HepG2 (cell line): ENCODE results near the gene CACNA1C. TPM values are rescaled to one million over a fixed set of nuclear protein-coding genes. Genes with fewer than 3 reads are reported as not detected.

Source experiments
- ATAC-seq: fragments of 200-7000 bp; cut with Tn5 transposase; 3 replicates; pipeline ENCODE4 v1.9.1; 2020; ENCODE audit warnings: mild to moderate bottlenecking, moderate library complexity
- BruUV-seq: library from RNA; stranded (reverse); fragments of 400-500 nt; replicated peaks from 2 replicates; lab custom pipeline; 2021; lab: Mats Ljungman, UMichigan
- CTCF ChIA-PET: fragments of 300-600 bp; formaldehyde crosslinking; extraction: SDS; loops from one replicate; lab custom pipeline; 2021; ENCODE audit warnings: low total read pairs, inconsistent platforms, low intra/inter-chr PET ratio; lab: Yijun Ruan, JAX
- POLR2A ChIA-PET: fragments of 350-600 bp; sonication (Branson Sonifier 250); formaldehyde crosslinking; loops from one replicate; lab custom pipeline; 2020; ENCODE audit warnings: antibody characterized with exemption, inconsistent platforms; lab: Yijun Ruan, JAX
- DNase-seq: peaks from one replicate; pipeline ENCODE4 v3.0.0-alpha.2; 2015; ENCODE audit warnings: low spot score
- FAIRE-seq: peaks from 3 replicates; lab custom pipeline; 2011; peaks lifted over from hg19 to GRCh38; lab: Jason Lieb, UNC
- H2AFZ ChIP-seq: one replicate; pipeline ENCODE4 v1.6.1; 2011; ENCODE audit warnings: low read length, inconsistent platforms
- H3K27ac ChIP-seq: fragments of 300-600 bp; 3 replicates; pipeline ENCODE4 v1.8.0; 2011; ENCODE audit warnings: mixed run types, mild to moderate bottlenecking, mixed read lengths, low read length, inconsistent platforms; ENCODE audit not compliant: insufficient read depth; ENCODE audit errors: extremely low read length
- H3K27me3 ChIP-seq, 2 experiments: fragments of 200-600 bp in 1 of 2; 2 replicates in 1 of 2; 3 replicates in 1 of 2; pipeline versions ENCODE4 v1.6.0 to v1.8.0; 2011; ENCODE audit warnings: low read length in 2 of 2, mild to moderate bottlenecking in 2 of 2, moderate library complexity in 2 of 2, inconsistent platforms in 1 of 2; ENCODE audit not compliant: insufficient read depth in 2 of 2, control insufficient read depth in 1 of 2
- H3K36me3 ChIP-seq, 2 experiments: fragments of 200-600 bp in 1 of 2; replicated peaks in 1 of 2; 2 replicates in 1 of 2; 3 replicates in 1 of 2; pipeline versions ENCODE4 v1.5.1 to v1.8.0; 2011; ENCODE audit warnings: low read length in 2 of 2, inconsistent platforms in 1 of 2; ENCODE audit not compliant: insufficient read depth in 2 of 2, control insufficient read depth in 1 of 2
- H3K4me1 ChIP-seq: 2 replicates; pipeline ENCODE4 v1.5.1; 2012; ENCODE audit warnings: low read length, inconsistent platforms; ENCODE audit not compliant: insufficient read depth
- H3K4me2 ChIP-seq: 2 replicates; pipeline ENCODE4 v1.6.0; 2011; ENCODE audit warnings: low read depth, low read length, inconsistent platforms
- H3K4me3 ChIP-seq, 3 experiments: fragments of 200-600 bp in 1 of 3; sonication (generic), shearing (Covaris generic) in 1 of 3; replicated peaks in 1 of 3; 2 replicates each; pipeline ENCODE4 v1.5.1; 2011 to 2016; ENCODE audit warnings: low read length in 3 of 3, inconsistent platforms in 2 of 3, low read depth in 2 of 3, mild to moderate bottlenecking in 2 of 3, control low read depth in 1 of 3, mixed read lengths in 1 of 3; ENCODE audit not compliant: insufficient read depth in 1 of 3
- H3K79me2 ChIP-seq: one replicate; pipeline ENCODE4 v1.6.1; 2011; ENCODE audit warnings: low read length, inconsistent platforms; ENCODE audit not compliant: insufficient read depth
- H3K9ac ChIP-seq: 2 replicates; pipeline ENCODE4 v1.6.0; 2011; ENCODE audit warnings: mild to moderate bottlenecking, low read depth, low read length, inconsistent platforms; ENCODE audit not compliant: insufficient read depth
- H3K9me3 ChIP-seq: 2 replicates; pipeline ENCODE4 v1.5.1; 2012; ENCODE audit warnings: mild to moderate bottlenecking, low read length
- H4K20me1 ChIP-seq: 2 replicates; pipeline ENCODE4 v1.6.0; 2011; ENCODE audit warnings: inconsistent platforms, mild to moderate bottlenecking, low read length, moderate library complexity; ENCODE audit not compliant: insufficient read depth
- ARNTL ChIP-seq: sonication (generic); formaldehyde crosslinking; IDR thresholded peaks from 2 replicates; pipeline ENCODE4 v1.4.0; 2020; ENCODE audit warnings: mild to moderate bottlenecking, missing genetic modification reagents
- BATF2 ChIP-seq: sonication (generic); formaldehyde crosslinking; IDR thresholded peaks from 2 replicates; pipeline ENCODE4 v1.8.0; 2022; ENCODE audit warnings: mild to moderate bottlenecking, missing genetic modification reagents, moderate library complexity
- CBX1 ChIP-seq: IDR thresholded peaks from one replicate; pipeline ENCODE4 v1.6.1; 2016; ENCODE audit warnings: antibody characterized with exemption, low read depth
- CEBPZ ChIP-seq: IDR thresholded peaks from 2 replicates; pipeline ENCODE4 v1.6.1; 2012; ENCODE audit warnings: low read length, improper control_type of control experiment
- MTF2 ChIP-seq: sonication (generic); formaldehyde crosslinking; IDR thresholded peaks from 2 replicates; pipeline ENCODE4 v1.5.0; 2020; ENCODE audit warnings: missing genetic modification reagents, borderline replicate concordance
- RERE ChIP-seq: IDR thresholded peaks from 2 replicates; pipeline ENCODE4 v1.6.1; 2016; ENCODE audit warnings: low read depth, missing genetic modification reagents, missing compliant biosample characterization
- ZNF589 ChIP-seq: sonication (generic); formaldehyde crosslinking; conservative IDR thresholded peaks from 2 replicates; pipeline ENCODE4 v1.8.0; 2022; ENCODE audit warnings: mild to moderate bottlenecking, moderate library complexity, missing genetic modification reagents
- ZNF839 ChIP-seq: sonication (generic); formaldehyde crosslinking; IDR thresholded peaks from 2 replicates; pipeline ENCODE4 v1.4.0; 2020; ENCODE audit warnings: missing genetic modification reagents, mild to moderate bottlenecking, borderline replicate concordance
- ZZZ3 ChIP-seq: sonication (generic); formaldehyde crosslinking; IDR thresholded peaks from 2 replicates; pipeline ENCODE4 v1.4.0; 2020; ENCODE audit warnings: missing genetic modification reagents, mild to moderate bottlenecking, borderline replicate concordance
- WGBS: methylation state at CpG from one replicate; pipeline ENCODE4 v1.1.6; 2017; ENCODE audit warnings: low lambda C conversion rate; 5-methylcytosine and 5-hydroxymethylcytosine counted together
- in situ Hi-C: cut with HindIII; loops from 2 replicates; pipeline ENCODE4 v1.10.0; 2017; ENCODE audit warnings: low pct_unique_long_range_greater_than_20kb; ENCODE audit not compliant: extremely low pct_ligation_motif_present
- intact Hi-C: fragments of 100-400 bp; cut with micrococcal nuclease; formaldehyde crosslinking; loops from one replicate; pipeline ENCODE4 v1.10.0; 2022; ENCODE audit not compliant: unreplicated experiment
- polyA plus RNA-seq, 8 experiments: library from polyadenylated mRNA; depleted of rRNA in 3 of 8; stranded (reverse) in 7 of 8; unstranded in 1 of 8; fragments of >200 nt; fragmentation: Illumina TruSeq in 4 of 8; extraction: Trizol in 4 of 8; gene quantifications; 2 replicates each; pipeline versions ENCODE4 v1.2.1 to v1.2.3, GENCODE V29; 2011 to 2016; ENCODE audit warnings: low read depth in 4 of 8, missing spikeins in 1 of 8, mixed read lengths in 1 of 8; ENCODE audit not compliant: insufficient read depth in 1 of 8
- total RNA-seq, 5 experiments: library from RNA; depleted of rRNA; stranded (reverse); fragments of >200 nt; fragmentation: Illumina TruSeq; extraction: Trizol; gene quantifications; 2 replicates each; pipeline ENCODE4 v1.2.3, GENCODE V29; 2016; ENCODE audit warnings: low read depth in 1 of 5

The CACNA1C gene
- total and polyA plus RNA-seq, 2 of the 13 experiments (the other 11 are each of a cell fraction or from before 2014, with no cell fraction given) = not detected

GRCh38 chr12:2501464-2502191 is 448.8 kb downstream of the CACNA1C start (continued):
- TF ChIP-seq RERE (CRISPR knock-in tag) (no peak), BATF2 (CRISPR knock-in tag) (no peak)
- TF ChIP-seq, all 625 proteins: peak for 0

- Histone ChIP-seq H2AFZ (no peak overlapping the region), H3K4me3 (no peak overlapping the region), H3K36me3 (no peaks in the 10 kb centered on the region), H3K9me3 (no peaks in the 10 kb centered on the region), H3K79me2 (no peaks in the 10 kb centered on the region), H3K27me3 (peaks cover 9 to 63% of the 10 kb centered on the region in 2 experiments; a peak in 4 of 5 replicates), H3K4me2 (no peak overlapping the region), H3K9ac (no peak overlapping the region), H3K27ac (no peak overlapping the region), H3K4me1 (no peaks in the 10 kb centered on the region), H4K20me1 (no peaks in the 10 kb centered on the region)
- DNase-seq (no peak), ATAC-seq (no peak), FAIRE-seq (no peak)
- ChIA-PET POLR2A (no interaction called here), CTCF (no interaction called here)
- intact Hi-C loops (no loop called here), in situ Hi-C loops (no loop called here)
- 0% methylated on average over 2 of the region's 5 CpGs for WGBS
- BruUV-seq = no TSS peak
- TF ChIP-seq ZNF589 (no peak), ZNF839 (CRISPR knock-in tag) (no peak), CEBPZ (no peak), CBX1 (no peak), MTF2 (CRISPR knock-in tag) (no peak), ZZZ3 (CRISPR knock-in tag) (no peak), ARNTL (CRISPR knock-in tag) (no peak)
These were observed 450.2 kb downstream of the CACNA1C start for GRCh38 chr12:2503036-2503435.
